ENCODE data around the gene CHIC2. TPM values are rescaled to one million over a fixed set of nuclear protein-coding genes. Genes with fewer than 3 reads are reported as not detected.
A peak's percentile ranks its signal among the peaks of the same experiment; 100 is the strongest.

Gene CHIC2
- polyA plus RNA-seq, 1 donor from 2014 or later = 43.6 TPM

GRCh38 chr4:53986062-53986461 is 78.3 kb downstream of the CHIC2 start:
- Mint-ChIP-seq H3K27ac (no peak overlapping the region), H3K36me3 (no peaks in the 10 kb centered on the region), H3K4me1 (peaks cover 0 to 2% (median 0%) of the 10 kb centered on the region in 3 donors), H3K9me3 (peaks cover 0 to 6% (median 0%) of the 10 kb centered on the region in 3 donors), H3K27me3 (no peaks in the 10 kb centered on the region), H3K4me3 (no peak overlapping the region)

DNA sequence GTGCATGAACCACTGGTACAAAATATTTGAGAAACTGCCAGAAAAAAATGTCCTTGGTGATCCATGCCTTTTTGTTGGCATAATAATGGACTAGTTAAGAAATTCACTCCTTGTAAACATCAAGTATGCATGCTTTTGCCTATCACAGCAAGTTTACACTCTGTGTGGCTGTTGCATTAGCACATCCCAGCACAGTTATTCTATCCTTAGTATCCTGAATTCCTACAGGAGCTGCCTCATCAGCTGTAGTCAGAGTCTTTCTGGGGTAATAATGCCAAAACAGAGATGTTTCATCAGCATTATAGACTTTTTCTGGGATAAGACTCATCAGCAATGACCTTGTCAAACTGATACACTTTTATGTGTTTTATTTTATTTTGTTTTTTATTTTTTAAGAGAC is 82.8 kb downstream of the CHIC2 start:
- no peaks in the 10 kb centered on the region for H3K27me3 Mint-ChIP-seq
- H3K9me3 Mint-ChIP-seq = peaks cover 0 to 6% (median 2%) of the 10 kb centered on the region in 3 donors
- H3K36me3 Mint-ChIP-seq = no peaks in the 10 kb centered on the region
- H3K4me3 Mint-ChIP-seq = no peak overlapping the region
- H3K27ac Mint-ChIP-seq = no peak overlapping the region
- peaks cover 0 to under 1% (median 0%) of the 10 kb centered on the region in 3 donors for H3K4me1 Mint-ChIP-seq

- H3K27ac Mint-ChIP-seq = no peak overlapping the region
- H3K36me3 Mint-ChIP-seq = no peaks in the 10 kb centered on the region
- peaks cover 0 to 6% (median 2%) of the 10 kb centered on the region in 3 donors for H3K9me3 Mint-ChIP-seq
- no peaks in the 10 kb centered on the region for H3K4me1 Mint-ChIP-seq
- no peak overlapping the region for H3K4me3 Mint-ChIP-seq
- H3K27me3 Mint-ChIP-seq = no peaks in the 10 kb centered on the region
These were observed 83.3 kb downstream of the CHIC2 start for GRCh38 chr4:53981066-53981465.

DNA sequence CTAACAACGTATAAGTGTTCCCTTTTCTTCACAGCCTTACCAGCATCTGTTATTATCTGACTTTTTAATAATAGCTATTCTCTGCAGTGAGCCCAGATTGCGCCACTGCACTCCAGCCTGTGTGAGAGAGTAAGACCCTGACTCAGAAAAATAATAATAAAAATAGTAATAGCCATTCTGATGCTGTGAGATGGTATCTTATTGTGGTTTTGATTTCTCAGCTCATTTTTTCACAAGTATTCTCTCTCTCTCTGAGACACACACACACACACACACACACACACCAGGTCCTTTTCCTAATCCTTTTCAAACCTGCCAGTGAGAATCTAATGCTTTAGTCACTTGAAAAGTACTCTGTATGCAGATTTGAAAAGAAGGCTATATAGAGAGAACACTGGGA is 89.8 kb downstream of the CHIC2 start:
- Mint-ChIP-seq H3K4me3 (no peak overlapping the region), H3K4me1 (peaks cover 0 to 1% (median 0%) of the 10 kb centered on the region in 3 donors), H3K9me3 (peaks cover 0 to 2% (median 0%) of the 10 kb centered on the region in 3 donors), H3K36me3 (peaks cover 9% of the 10 kb centered on the region), H3K27ac (no peak overlapping the region), H3K27me3 (no peaks in the 10 kb centered on the region)

DNA sequence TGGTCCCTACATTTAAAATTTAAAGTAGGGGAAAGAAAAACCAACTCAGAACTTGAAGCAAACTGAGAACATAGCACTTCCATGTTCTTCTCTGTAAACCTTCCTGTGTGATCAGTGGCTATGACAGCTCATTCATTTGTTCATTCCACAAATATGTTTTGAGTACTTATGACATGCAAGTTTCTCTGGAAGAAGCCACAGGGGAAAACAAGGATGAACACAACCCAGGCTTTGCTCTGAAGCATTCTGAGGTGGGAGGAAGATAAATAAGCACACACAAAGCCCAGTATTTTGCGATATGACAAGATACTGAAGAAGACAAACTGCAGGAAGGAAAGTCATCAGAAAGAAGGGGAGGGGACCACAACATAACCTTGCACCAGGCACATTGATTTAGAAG is 96.4 kb downstream of the CHIC2 start:
- Mint-ChIP-seq H3K4me1 (peaks cover 0 to 1% (median 0%) of the 10 kb centered on the region in 3 donors), H3K9me3 (peaks cover 0 to 3% (median 0%) of the 10 kb centered on the region in 3 donors), H3K4me3 (peak overlapping the region in 1 of 4 donors; percentile 24), H3K27me3 (no peaks in the 10 kb centered on the region), H3K36me3 (peaks cover 6% of the 10 kb centered on the region), H3K27ac (no peak overlapping the region)

DNA sequence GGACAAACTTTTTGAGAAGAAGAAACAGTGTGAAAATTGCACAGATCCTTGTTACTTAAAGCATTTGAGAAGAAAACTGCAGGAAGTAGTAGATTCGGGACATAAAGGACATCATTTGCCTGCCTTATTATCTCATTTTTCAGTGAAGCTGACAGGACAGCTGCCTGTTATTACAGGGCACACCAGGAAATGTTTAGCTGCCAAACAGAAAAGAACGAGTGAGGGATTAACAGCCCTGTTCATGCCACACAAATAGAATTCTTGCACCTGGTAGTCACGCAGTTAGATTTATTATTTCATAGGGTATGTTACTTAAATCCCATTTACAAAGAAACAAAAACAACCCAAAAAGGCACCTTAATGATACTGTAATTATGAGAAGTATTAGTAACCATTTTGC is 100.6 kb downstream of the CHIC2 start:
- Mint-ChIP-seq H3K36me3 (no peaks in the 10 kb centered on the region), H3K9me3 (peaks cover 0 to 3% (median 0%) of the 10 kb centered on the region in 3 donors), H3K4me1 (no peaks in the 10 kb centered on the region), H3K4me3 (no peak overlapping the region), H3K27me3 (no peaks in the 10 kb centered on the region), H3K27ac (no peak overlapping the region)

GRCh38 chr4:53963336-53963735 is 101.1 kb downstream of the CHIC2 start:
- H3K9me3 Mint-ChIP-seq = peaks cover 0 to under 1% (median 0%) of the 10 kb centered on the region in 3 donors
- no peak overlapping the region for H3K27ac Mint-ChIP-seq
- no peaks in the 10 kb centered on the region for H3K27me3 Mint-ChIP-seq
- H3K4me3 Mint-ChIP-seq = no peak overlapping the region
- no peaks in the 10 kb centered on the region for H3K36me3 Mint-ChIP-seq
- no peaks in the 10 kb centered on the region for H3K4me1 Mint-ChIP-seq

DNA sequence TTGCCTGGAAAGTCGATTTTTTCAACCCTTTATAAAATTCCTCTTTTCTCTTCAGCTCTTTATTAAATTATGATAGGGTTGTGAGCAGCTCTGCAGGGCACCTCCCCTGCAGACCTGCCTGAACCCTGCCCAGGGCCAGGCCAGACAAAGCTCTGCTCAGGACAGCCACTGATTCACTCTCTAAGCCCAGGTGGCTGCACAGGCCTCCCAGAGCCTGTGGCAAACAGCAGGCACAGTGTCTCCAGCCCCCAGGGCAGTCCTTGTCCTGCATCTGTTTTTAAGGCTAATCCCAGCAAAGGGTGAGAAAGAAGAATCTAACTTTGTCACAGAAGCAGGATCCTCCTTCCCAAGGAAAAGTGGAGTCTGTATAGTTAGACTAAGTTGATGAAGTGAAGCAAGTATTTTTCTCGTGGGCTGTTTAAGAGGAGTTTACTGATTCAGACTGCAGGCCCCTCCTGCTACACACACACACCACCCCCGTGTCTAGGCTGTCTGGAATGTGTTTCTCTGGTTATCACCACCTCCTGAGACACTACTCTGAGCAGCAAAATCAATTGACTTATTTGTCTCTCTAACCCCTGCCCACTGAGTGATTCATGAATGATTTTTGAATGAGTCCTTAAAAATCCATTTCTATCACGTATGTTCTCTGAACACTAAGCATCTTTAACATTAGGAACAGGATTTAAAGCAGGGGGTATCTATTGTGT is 101.7 kb downstream of the CHIC2 start:
- Mint-ChIP-seq H3K36me3 (no peaks in the 10 kb centered on the region), H3K27me3 (no peaks in the 10 kb centered on the region), H3K9me3 (no peaks in the 10 kb centered on the region), H3K27ac (no peak overlapping the region), H3K4me3 (no peak overlapping the region), H3K4me1 (no peaks in the 10 kb centered on the region)

DNA sequence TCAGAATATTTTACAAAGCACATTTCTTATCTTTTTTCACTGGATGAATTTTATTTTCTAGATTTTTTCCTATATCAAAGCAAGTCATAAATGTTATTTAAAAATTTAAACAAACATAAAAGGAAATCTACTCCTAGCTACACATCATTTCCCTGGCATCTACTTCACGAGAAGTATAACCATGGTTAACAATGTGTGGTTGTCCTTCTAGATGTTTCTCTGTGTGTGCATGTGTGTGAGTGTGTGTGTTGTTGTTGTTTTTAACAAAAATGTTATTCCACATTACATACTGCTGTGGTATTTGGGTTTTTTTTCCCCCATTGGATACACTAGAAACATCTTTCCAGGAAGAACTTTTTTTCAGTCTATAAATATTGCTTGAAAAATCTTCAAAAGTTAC is 103.1 kb downstream of the CHIC2 start:
- no peaks in the 10 kb centered on the region for H3K27me3 Mint-ChIP-seq
- H3K4me1 Mint-ChIP-seq = no peaks in the 10 kb centered on the region
- H3K36me3 Mint-ChIP-seq = no peaks in the 10 kb centered on the region
- no peaks in the 10 kb centered on the region for H3K9me3 Mint-ChIP-seq
- H3K4me3 Mint-ChIP-seq = no peak overlapping the region
- H3K27ac Mint-ChIP-seq = no peak overlapping the region

GRCh38 chr4:53960843-53961242 is 103.6 kb downstream of the CHIC2 start:
- no peaks in the 10 kb centered on the region for H3K4me1 Mint-ChIP-seq
- H3K27me3 Mint-ChIP-seq = no peaks in the 10 kb centered on the region
- H3K9me3 Mint-ChIP-seq = no peaks in the 10 kb centered on the region
- no peaks in the 10 kb centered on the region for H3K36me3 Mint-ChIP-seq
- no peak overlapping the region for H3K4me3 Mint-ChIP-seq
- no peak overlapping the region for H3K27ac Mint-ChIP-seq

Other genes with a start within 250 kb of the CHIC2 start
- 1.2 TPM for gene GSX2, start 35.6 kb upstream of the CHIC2 start, polyA plus RNA-seq
- not detected for gene PDGFRA, start 164.7 kb upstream of the CHIC2 start, polyA plus RNA-seq